Thyroid gland (tissue), 4 donors: ENCODE data around the gene GP9. TPM values are rescaled to one million over a fixed set of nuclear protein-coding genes. Genes with fewer than 3 reads are reported as not detected.

Experiments used
- DNase-seq, 2 donors: peaks; one replicate each; pipeline ENCODE4 v3.0.0-alpha.2; 2019
- H3K27ac ChIP-seq, 3 donors: fragments of 200-600 bp; sonication (generic); 1 replicate in 2 of 3; 2 replicates in 1 of 3; pipeline ENCODE4 v1.5.1; 2016 to 2019; ENCODE audit warnings: mild to moderate bottlenecking in 1 of 3, moderate library complexity in 1 of 3
- H3K27me3 ChIP-seq: fragments of 200-600 bp; sonication (generic); one replicate; pipeline ENCODE4 v1.5.1; 2019
- H3K36me3 ChIP-seq, 2 donors: fragments of 200-600 bp; sonication (generic); one replicate each; pipeline ENCODE4 v1.5.1; 2016 to 2019
- H3K4me1 ChIP-seq, 2 donors: fragments of 200-600 bp; sonication (generic); one replicate each; pipeline ENCODE4 v1.5.1; 2017 to 2019
- H3K4me3 ChIP-seq, 3 donors: fragments of 200-600 bp; sonication (generic); replicated peaks in 1 of 3; 1 replicate in 2 of 3; 2 replicates in 1 of 3; pipeline ENCODE4 v1.5.1; 2016; ENCODE audit warnings: mild to moderate bottlenecking in 1 of 3
- H3K9me3 ChIP-seq: fragments of 200-600 bp; sonication (generic); one replicate; pipeline ENCODE4 v1.5.1; 2017
- POLR2A ChIP-seq, 2 donors: fragments of 450-650 bp; IDR thresholded peaks; one replicate each; pipeline ENCODE4 v1.6.1; 2017; ENCODE audit warnings: antibody characterized with exemption in 2 of 2, mild to moderate bottlenecking in 2 of 2, moderate library complexity in 1 of 2
- WGBS, 2 donors: methylation state at CpG; one replicate each; pipeline ENCODE4 v1.1.5; 2017; 5-methylcytosine and 5-hydroxymethylcytosine counted together
- intact Hi-C: fragments of 100-400 bp; cut with DNase I; formaldehyde crosslinking; loops from one replicate; pipeline ENCODE4 v1.15.1; 2023
- total RNA-seq, 4 donors: library from RNA; depleted of rRNA; stranded (reverse); fragments of >200 nt; gene quantifications; one replicate each; pipeline ENCODE4 v1.2.3, GENCODE V29; 2016
- TF ChIP-seq, protein P1 (sequence below), 6 experiments: fragments of 200-600 bp in 3 of 6; fragments of 450-650 bp in 3 of 6; sonication (generic) in 3 of 6; IDR thresholded peaks; one replicate each; pipeline ENCODE4 v1.5.1; 2016 to 2019; ENCODE audit warnings: antibody characterized with exemption in 6 of 6, mild to moderate bottlenecking in 2 of 6, inconsistent platforms in 1 of 6, moderate library complexity in 1 of 6

Gene GP9
- total RNA-seq, 4 donors from 2014 or later = not detected

GRCh38 chr3:129023008-129023358 is 37.6 kb upstream of the GP9 start:
- peaks cover 7 to 24% of the 10 kb centered on the region in 2 donors for H3K4me1 ChIP-seq
- H3K9me3 ChIP-seq = no peaks in the 10 kb centered on the region
- TF ChIP-seq, protein P1, sequence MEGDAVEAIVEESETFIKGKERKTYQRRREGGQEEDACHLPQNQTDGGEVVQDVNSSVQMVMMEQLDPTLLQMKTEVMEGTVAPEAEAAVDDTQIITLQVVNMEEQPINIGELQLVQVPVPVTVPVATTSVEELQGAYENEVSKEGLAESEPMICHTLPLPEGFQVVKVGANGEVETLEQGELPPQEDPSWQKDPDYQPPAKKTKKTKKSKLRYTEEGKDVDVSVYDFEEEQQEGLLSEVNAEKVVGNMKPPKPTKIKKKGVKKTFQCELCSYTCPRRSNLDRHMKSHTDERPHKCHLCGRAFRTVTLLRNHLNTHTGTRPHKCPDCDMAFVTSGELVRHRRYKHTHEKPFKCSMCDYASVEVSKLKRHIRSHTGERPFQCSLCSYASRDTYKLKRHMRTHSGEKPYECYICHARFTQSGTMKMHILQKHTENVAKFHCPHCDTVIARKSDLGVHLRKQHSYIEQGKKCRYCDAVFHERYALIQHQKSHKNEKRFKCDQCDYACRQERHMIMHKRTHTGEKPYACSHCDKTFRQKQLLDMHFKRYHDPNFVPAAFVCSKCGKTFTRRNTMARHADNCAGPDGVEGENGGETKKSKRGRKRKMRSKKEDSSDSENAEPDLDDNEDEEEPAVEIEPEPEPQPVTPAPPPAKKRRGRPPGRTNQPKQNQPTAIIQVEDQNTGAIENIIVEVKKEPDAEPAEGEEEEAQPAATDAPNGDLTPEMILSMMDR (IDR thresholded peaks at IDR 0.05) = no peak
- TF ChIP-seq POLR2A (IDR thresholded peaks at IDR 0.05) = no peak
- WGBS, 2 donors = 85 to 90% methylated on average over 1 of the region's 1 CpG
- DNase-seq = no peak
- H3K36me3 ChIP-seq = no peaks in the 10 kb centered on the region
- intact Hi-C loops = no loop called here
- no peak overlapping the region for H3K4me3 ChIP-seq
- no peaks in the 10 kb centered on the region for H3K27me3 ChIP-seq
- H3K27ac ChIP-seq = peak overlapping the region in 2 of 3 donors; percentile 5 to 8

DNA sequence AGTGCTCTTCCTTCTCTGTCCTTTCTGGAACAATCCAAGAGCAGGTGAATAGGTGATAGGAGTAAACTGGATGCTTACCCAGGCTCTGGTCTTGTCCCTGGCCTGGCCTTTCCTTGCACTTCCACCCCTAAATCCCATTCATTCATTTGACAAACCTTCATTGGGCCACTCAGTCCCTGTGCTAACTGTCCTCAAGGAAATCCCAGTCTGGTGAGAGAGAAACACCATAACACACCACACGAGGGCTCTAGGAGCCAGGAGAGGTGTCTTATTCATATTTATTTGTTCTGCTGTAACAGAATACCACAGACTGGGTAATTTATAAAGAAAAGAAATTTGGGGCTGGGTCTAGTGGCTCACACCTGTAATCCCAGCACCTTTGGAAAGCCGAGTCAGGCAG is 36.7 kb upstream of the GP9 start:
- intact Hi-C loops = no loop called here
- Histone ChIP-seq H3K9me3 (no peaks in the 10 kb centered on the region), H3K36me3 (no peaks in the 10 kb centered on the region), H3K4me1 (peaks cover 7 to 24% of the 10 kb centered on the region in 2 donors), H3K27ac (peak overlapping the region in 1 of 3 donors; percentile 65), H3K4me3 (no peak overlapping the region), H3K27me3 (no peaks in the 10 kb centered on the region)
- 48 to 66% methylated on average over 2 of the region's 2 CpGs for WGBS, 2 donors
- DNase-seq = no peak
- no peak for TF ChIP-seq POLR2A (IDR thresholded peaks at IDR 0.05)
- TF ChIP-seq, protein P1 (IDR thresholded peaks at IDR 0.05) = peak in 3 of 6 experiments; percentile 5 to 10 (median 9)

DNA sequence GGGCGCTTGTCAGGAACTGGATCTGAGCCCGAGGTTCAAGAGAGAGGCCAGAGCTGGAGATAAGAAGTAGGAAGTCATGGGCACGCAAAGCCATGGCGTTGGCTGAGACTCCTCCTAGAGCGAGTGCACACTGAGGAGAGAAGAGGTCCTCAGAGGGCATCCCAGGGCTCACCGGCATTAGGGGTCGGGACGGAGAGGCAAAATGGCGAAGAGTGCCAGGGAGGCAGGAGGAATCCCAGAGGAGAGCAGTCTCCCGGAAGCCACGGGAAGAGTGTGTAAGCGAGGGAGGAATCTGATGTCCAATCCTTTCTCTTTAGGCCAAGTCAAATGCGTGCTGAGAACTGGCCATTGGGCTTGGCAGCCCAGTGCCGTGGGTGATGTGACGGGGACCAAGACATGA is 35.5 kb upstream of the GP9 start:
- WGBS, 2 donors = 88% methylated on average over 15 of the region's 15 CpGs
- TF ChIP-seq POLR2A (IDR thresholded peaks at IDR 0.05) = no peak
- TF ChIP-seq, protein P1 (IDR thresholded peaks at IDR 0.05) = no peak
- no peaks in the 10 kb centered on the region for H3K9me3 ChIP-seq
- peak overlapping the region in 1 of 3 donors; percentile 65 for H3K27ac ChIP-seq
- H3K27me3 ChIP-seq = no peaks in the 10 kb centered on the region
- DNase-seq = no peak
- H3K36me3 ChIP-seq = no peaks in the 10 kb centered on the region
- H3K4me3 ChIP-seq = no peak overlapping the region
- peaks cover 7 to 24% of the 10 kb centered on the region in 2 donors for H3K4me1 ChIP-seq
- intact Hi-C loops = no loop called here

GRCh38 chr3:129025691-129026435 is 34.7 kb upstream of the GP9 start:
- Histone ChIP-seq H3K9me3 (no peaks in the 10 kb centered on the region), H3K36me3 (no peaks in the 10 kb centered on the region), H3K27ac (peak overlapping the region in 2 of 3 donors; percentile 24 to 65), H3K27me3 (no peaks in the 10 kb centered on the region), H3K4me3 (no peak overlapping the region), H3K4me1 (peaks cover 7 to 24% of the 10 kb centered on the region in 2 donors)
- TF ChIP-seq, protein P1 (IDR thresholded peaks at IDR 0.05) = no peak
- TF ChIP-seq POLR2A (IDR thresholded peaks at IDR 0.05) = no peak
- no peak for DNase-seq
- intact Hi-C loops = no loop called here
- WGBS, 2 donors = 61 to 73% methylated on average over 8 of the region's 8 CpGs
